Common myeloid progenitor, CD34-positive (primary cell): ENCODE measurements around the gene NDRG4. TPM values are rescaled to one million over a fixed set of nuclear protein-coding genes. Genes with fewer than 3 reads are reported as not detected.

Source experiments
- CTCF ChIA-PET: fragments of 350-600 bp; sonication (Branson Sonifier 250); formaldehyde crosslinking; loops from one replicate; lab custom pipeline; 2021; ENCODE audit warnings: antibody characterized with exemption; lab: Charles Lee
- POLR2A ChIA-PET: fragments of 350-600 bp; sonication (Branson Sonifier 250); formaldehyde crosslinking; loops from one replicate; lab custom pipeline; 2021; ENCODE audit warnings: antibody characterized with exemption; lab: Charles Lee
- DNase-seq, 3 donors: peaks; one replicate each; pipeline versions ENCODE4 v3.0.0 to v3.0.0-alpha.2; 2013
- H3K27ac ChIP-seq, 2 experiments: 1 replicate in 1 of 2; 2 replicates in 1 of 2; pipeline ENCODE4 v1.7.0; 2013; ENCODE audit warnings: inconsistent platforms in 2 of 2, low read length in 2 of 2, mild to moderate bottlenecking in 2 of 2, low read depth in 1 of 2, moderate library complexity in 1 of 2; ENCODE audit not compliant: severe bottlenecking in 2 of 2, insufficient read depth in 1 of 2, poor library complexity in 1 of 2
- H3K27me3 ChIP-seq, 5 experiments: replicated peaks in 2 of 5; 1 replicate in 3 of 5; 2 replicates in 2 of 5; pipeline versions ENCODE4 v1.6.1 to v1.7.0; 2013; ENCODE audit warnings: low read length in 4 of 5, mild to moderate bottlenecking in 2 of 5, moderate library complexity in 2 of 5, inconsistent platforms in 1 of 5; ENCODE audit not compliant: insufficient read depth in 5 of 5, control insufficient read depth in 4 of 5
- H3K36me3 ChIP-seq, 4 experiments: 1 replicate in 2 of 4; 2 replicates in 2 of 4; pipeline versions ENCODE4 v1.6.1 to v1.7.0; 2013; ENCODE audit warnings: low read length in 3 of 4, control low read depth in 1 of 4, mild to moderate bottlenecking in 1 of 4; ENCODE audit not compliant: control insufficient read depth in 4 of 4, insufficient read depth in 4 of 4
- H3K4me1 ChIP-seq, 4 experiments: 1 replicate in 3 of 4; 2 replicates in 1 of 4; pipeline versions ENCODE4 v1.6.1 to v1.7.1; 2013; ENCODE audit warnings: low read length in 3 of 4, mild to moderate bottlenecking in 3 of 4, control low read depth in 1 of 4, inconsistent platforms in 1 of 4, moderate library complexity in 1 of 4; ENCODE audit not compliant: control insufficient read depth in 4 of 4, insufficient read depth in 4 of 4; ENCODE audit errors: control extremely low read depth in 1 of 4
- H3K4me3 ChIP-seq, 7 experiments: 1 replicate in 4 of 7; 2 replicates in 3 of 7; pipeline versions ENCODE4 v1.5.1 to v1.7.0; 2013; ENCODE audit warnings: mild to moderate bottlenecking in 7 of 7, low read length in 6 of 7, moderate library complexity in 6 of 7, inconsistent platforms in 2 of 7, low read depth in 2 of 7, control low read depth in 1 of 7; ENCODE audit not compliant: insufficient read depth in 4 of 7, control insufficient read depth in 1 of 7; ENCODE audit errors: extremely low read depth in 1 of 7
- H3K9me3 ChIP-seq, 5 experiments: 1 replicate in 4 of 5; 2 replicates in 1 of 5; pipeline versions ENCODE4 v1.6.1 to v1.7.1; 2013; ENCODE audit warnings: low read length in 4 of 5, mild to moderate bottlenecking in 2 of 5, inconsistent platforms in 1 of 5, low read depth in 1 of 5, moderate library complexity in 1 of 5; ENCODE audit not compliant: control insufficient read depth in 4 of 5, insufficient read depth in 2 of 5; ENCODE audit errors: control extremely low read depth in 1 of 5
- WGBS: methylation state at CpG from one replicate; pipeline ENCODE4 v1.1.5; 2013; ENCODE audit not compliant: insufficient coverage; 5-methylcytosine and 5-hydroxymethylcytosine counted together
- polyA plus RNA-seq: library from polyadenylated mRNA; unstranded; fragments of 120-200 nt; gene quantifications from one replicate; pipeline ENCODE4 v1.2.1, GENCODE V29; 2013

NDRG4 gene
- polyA plus RNA-seq: 3.9 TPM

DNA sequence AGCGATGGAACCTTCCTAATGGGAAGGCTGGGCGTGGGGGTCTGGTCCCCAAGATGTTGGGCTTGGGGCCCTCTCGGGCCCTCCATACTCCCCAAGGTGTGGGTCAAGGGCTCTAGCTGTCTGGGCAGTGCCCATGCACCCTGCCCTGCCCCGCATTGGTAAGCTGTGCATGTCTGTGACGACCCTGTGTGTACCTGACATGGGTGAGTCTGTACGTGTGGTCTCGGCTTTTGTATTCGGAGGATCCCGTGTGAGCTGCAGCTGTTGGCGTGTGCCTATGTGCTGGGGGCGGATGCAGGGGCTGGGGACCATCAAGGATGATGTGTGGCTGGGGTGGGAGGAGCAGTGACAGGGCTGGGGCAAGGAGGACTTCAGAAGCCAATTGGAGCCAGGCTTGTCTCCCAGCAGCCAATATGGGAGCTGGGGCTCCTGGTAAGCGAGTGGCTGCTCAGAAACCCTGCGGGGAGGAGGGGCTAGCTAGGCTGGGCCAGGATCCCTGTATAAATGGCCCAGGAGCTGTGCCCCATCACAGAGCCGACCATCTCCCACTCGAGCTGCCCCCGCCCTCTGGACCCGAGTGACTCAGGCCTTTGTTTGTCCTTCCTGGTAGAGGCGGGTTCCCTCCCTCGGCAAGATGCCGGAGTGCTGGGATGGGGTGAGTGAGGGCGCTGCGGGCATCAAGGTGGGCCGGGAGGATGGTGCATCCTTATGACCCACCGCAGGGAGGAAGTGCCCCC lies at the start of gene NDRG4:
NDRG4 (plus strand) TSS at position 529 of the 737 bp plus-strand sequence; CDS start at position 635, 106 bp downstream.
- ChIA-PET POLR2A (no interaction called here), CTCF (interaction anchor here (0.9 to 2.7 kb wide), 8 partner anchors 9 to 102 kb away, joined by 3 to 11 read pairs (median 4); no protein-coding TSS in a partner anchor)
- H3K27me3 ChIP-seq: peaks cover 0 to 53% (median 25%) of the 10 kb centered on the region in 5 experiments
- H3K9me3 ChIP-seq: no peaks in the 10 kb centered on the region
- peak within 1 kb of the TSS in 5 of 7 experiments; percentile 43 to 77 (median 63) for H3K4me3 ChIP-seq
- no peaks in the 10 kb centered on the region for H3K36me3 ChIP-seq
- peaks cover 0 to 29% (median 19%) of the 10 kb centered on the region in 4 experiments for H3K4me1 ChIP-seq
- peak; percentile 69 to 90 (median 76) for DNase-seq
- H3K27ac ChIP-seq: no peak within 1 kb of the TSS
- 37% methylated on average over 17 of the region's 24 CpGs for WGBS

DNA sequence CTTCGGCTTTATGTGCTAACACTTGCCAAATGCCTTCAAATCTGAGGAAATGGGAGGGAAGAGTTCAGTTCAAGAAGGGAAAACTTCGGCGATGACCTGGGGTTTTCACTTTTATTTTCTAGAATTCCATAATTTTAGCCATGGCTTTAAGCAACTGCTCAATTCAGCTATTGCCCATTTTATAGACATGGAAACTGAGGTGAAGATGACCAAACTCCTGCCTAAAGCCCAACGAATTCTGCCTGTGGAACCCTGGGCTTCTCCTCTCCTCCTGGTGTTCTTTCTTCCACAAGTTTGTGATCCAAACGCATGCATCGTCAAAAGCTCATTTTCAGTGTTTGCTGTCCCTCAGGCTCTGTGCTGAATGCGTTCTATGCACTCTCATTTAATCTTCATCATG lies 49.4 kb upstream of the NDRG4 start:
- no peaks in the 10 kb centered on the region for H3K36me3 ChIP-seq

DNA sequence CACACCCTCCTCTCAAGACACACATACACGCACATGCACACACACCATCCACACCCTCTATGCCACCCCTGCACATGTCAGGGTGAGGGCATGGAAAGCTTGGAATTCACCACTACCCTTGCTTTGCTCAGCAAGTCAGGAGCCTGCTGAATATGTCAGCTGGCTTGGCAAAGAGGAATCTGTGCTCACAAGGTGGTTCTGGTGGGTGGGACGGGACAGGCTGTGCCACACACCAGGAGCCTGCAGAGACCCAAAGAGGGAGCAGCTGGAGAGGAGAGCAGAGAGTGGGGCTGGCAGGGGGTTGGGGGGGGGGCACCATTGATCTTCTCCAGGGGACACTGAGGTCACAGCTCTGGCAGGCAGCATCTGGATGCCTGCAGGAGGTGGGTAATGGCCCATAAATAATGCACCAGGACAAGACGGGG lies 48.7 kb upstream of the NDRG4 start:
- CTCF ChIA-PET: interaction anchor here (0.6 to 2.2 kb wide), 3 partner anchors 22 to 115 kb away, joined by 3 to 7 read pairs (median 4); no protein-coding TSS in a partner anchor
- Histone ChIP-seq H3K4me3 (no peak overlapping the region), H3K4me1 (peaks cover 0 to 7% (median 4%) of the 10 kb centered on the region in 4 experiments), H3K27ac (no peak overlapping the region), H3K36me3 (no peaks in the 10 kb centered on the region), H3K9me3 (no peaks in the 10 kb centered on the region), H3K27me3 (peaks cover 0 to 15% (median 8%) of the 10 kb centered on the region in 5 experiments)
- POLR2A ChIA-PET: no interaction called here
- DNase-seq: no peak
- WGBS: 100% methylated on average over 2 of the region's 3 CpGs

More for the DNA sequence above, 49.4 kb upstream of the NDRG4 start:
- H3K4me3 ChIP-seq: no peak overlapping the region
- POLR2A ChIA-PET: no interaction called here
- H3K4me1 ChIP-seq: peaks cover 0 to 7% (median 4%) of the 10 kb centered on the region in 4 experiments
- 94% methylated on average over 4 of the region's 7 CpGs for WGBS
- CTCF ChIA-PET: interaction anchor here (2.1 to 2.2 kb wide), 2 partner anchors 21 to 114 kb away, joined by 4 to 7 read pairs; no protein-coding TSS in a partner anchor
- peaks cover 0 to 14% (median 8%) of the 10 kb centered on the region in 5 experiments for H3K27me3 ChIP-seq
- H3K9me3 ChIP-seq: no peaks in the 10 kb centered on the region
- DNase-seq: no peak
- no peak overlapping the region for H3K27ac ChIP-seq

DNA sequence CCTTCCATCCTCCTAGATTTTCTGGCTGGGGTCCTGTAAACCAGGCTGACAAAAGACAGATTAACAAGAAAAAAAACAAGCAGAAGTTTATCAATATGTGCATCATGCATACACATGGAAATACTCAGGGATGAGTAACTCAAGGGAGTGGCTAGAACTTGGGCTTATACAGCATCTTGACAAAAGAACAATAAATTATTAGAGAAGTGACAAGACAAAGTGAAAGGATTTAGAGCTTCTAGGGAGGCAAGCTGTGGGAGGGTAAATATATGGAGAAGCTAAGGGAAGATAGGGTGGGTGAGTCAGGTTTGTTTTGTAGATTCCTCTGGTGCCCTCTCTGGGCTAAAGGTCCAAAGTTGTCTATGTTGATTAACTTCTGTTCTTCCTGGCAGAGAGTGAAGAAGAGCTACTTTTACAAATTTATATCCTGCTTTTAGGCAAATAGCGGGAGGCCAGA lies 48.0 kb upstream of the NDRG4 start:
- no CpG with 5 or more reads among the region's 1 CpG for WGBS
- CTCF ChIA-PET: interaction anchor here (2.2 kb wide), 1 partner anchor 115 kb away, joined by 7 read pairs; no protein-coding TSS in a partner anchor
- peaks cover 0 to 18% (median 8%) of the 10 kb centered on the region in 5 experiments for H3K27me3 ChIP-seq
- H3K4me3 ChIP-seq: no peak overlapping the region
- H3K27ac ChIP-seq: no peak overlapping the region
- H3K4me1 ChIP-seq: peaks cover 0 to 7% (median 4%) of the 10 kb centered on the region in 4 experiments
- H3K36me3 ChIP-seq: no peaks in the 10 kb centered on the region
- peak in 2 of 3 donors; percentile 31 for DNase-seq
- no peaks in the 10 kb centered on the region for H3K9me3 ChIP-seq
- POLR2A ChIA-PET: interaction anchor here (0.6 kb wide), 1 partner anchor 25 kb away, joined by 4 read pairs; no protein-coding TSS in a partner anchor

- CTCF ChIA-PET: no interaction called here
- peaks cover 0 to 15% (median 6%) of the 10 kb centered on the region in 5 experiments for H3K27me3 ChIP-seq
These were observed 47.3 kb upstream of the NDRG4 start for GRCh38 chr16:58452640-58453039.

DNA sequence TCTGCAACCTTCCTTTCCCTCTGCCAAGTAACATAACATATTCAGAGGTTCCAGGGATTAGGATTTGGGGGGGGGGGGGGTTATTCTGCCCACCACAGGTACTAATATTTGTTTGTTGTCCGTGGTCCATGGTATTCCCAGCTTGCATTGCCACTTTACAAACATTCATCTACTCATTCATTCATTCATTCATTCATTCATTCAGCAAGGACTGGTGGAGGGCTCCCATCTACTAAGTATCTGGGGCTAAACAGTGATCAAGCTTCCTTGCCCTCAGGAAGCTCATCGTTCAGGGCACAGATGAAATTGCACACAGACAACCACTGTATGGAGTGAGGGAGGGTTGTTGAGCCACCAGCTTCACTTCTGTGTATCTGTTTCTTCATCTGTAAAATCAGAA lies 45.8 kb upstream of the NDRG4 start:
- POLR2A ChIA-PET: interaction anchor here (0.6 kb wide), 1 partner anchor 363 kb away, joined by 4 read pairs; no protein-coding TSS in a partner anchor

More at GRCh38 chr16:58452640-58453039, 47.3 kb upstream of the NDRG4 start:
- Histone ChIP-seq H3K36me3 (no peaks in the 10 kb centered on the region), H3K4me3 (no peak overlapping the region), H3K4me1 (peaks cover 0 to 7% (median 4%) of the 10 kb centered on the region in 4 experiments), H3K9me3 (no peaks in the 10 kb centered on the region), H3K27ac (no peak overlapping the region)
- no peak for DNase-seq
- 100% methylated on average over 1 of the region's 3 CpGs for WGBS
- POLR2A ChIA-PET: interaction anchor here (0.6 kb wide), 1 partner anchor 26 kb away, joined by 4 read pairs; no protein-coding TSS in a partner anchor

More for the DNA sequence above, 45.8 kb upstream of the NDRG4 start:
- Histone ChIP-seq H3K4me1 (peaks cover 0 to 7% (median 4%) of the 10 kb centered on the region in 4 experiments), H3K27me3 (peaks cover 0 to 15% (median 5%) of the 10 kb centered on the region in 5 experiments), H3K27ac (no peak overlapping the region), H3K36me3 (no peaks in the 10 kb centered on the region), H3K9me3 (no peaks in the 10 kb centered on the region), H3K4me3 (no peak overlapping the region)
- no CpG with 5 or more reads among the region's 2 CpGs for WGBS
- DNase-seq: no peak
- CTCF ChIA-PET: interaction anchor here (0.6 to 1.4 kb wide), 4 partner anchors 9 to 196 kb away, joined by 3 to 5 read pairs (median 3); no protein-coding TSS in a partner anchor
